Stimulated activated naive CD4-positive, alpha-beta T cell (primary cell): Measurements from ENCODE around the gene DAO.
"Not testable (repeated sequence)": the region's sequence is repeated elsewhere in the genome, so short reads cannot be mapped to it uniquely, and the experiment has no call there.

ENCODE experiments used
- DNase-seq, 6 experiments: peaks; one replicate each; lab custom pipeline; 2025; lab: John Stamatoyannopoulos, UW

DAO gene

DNA sequence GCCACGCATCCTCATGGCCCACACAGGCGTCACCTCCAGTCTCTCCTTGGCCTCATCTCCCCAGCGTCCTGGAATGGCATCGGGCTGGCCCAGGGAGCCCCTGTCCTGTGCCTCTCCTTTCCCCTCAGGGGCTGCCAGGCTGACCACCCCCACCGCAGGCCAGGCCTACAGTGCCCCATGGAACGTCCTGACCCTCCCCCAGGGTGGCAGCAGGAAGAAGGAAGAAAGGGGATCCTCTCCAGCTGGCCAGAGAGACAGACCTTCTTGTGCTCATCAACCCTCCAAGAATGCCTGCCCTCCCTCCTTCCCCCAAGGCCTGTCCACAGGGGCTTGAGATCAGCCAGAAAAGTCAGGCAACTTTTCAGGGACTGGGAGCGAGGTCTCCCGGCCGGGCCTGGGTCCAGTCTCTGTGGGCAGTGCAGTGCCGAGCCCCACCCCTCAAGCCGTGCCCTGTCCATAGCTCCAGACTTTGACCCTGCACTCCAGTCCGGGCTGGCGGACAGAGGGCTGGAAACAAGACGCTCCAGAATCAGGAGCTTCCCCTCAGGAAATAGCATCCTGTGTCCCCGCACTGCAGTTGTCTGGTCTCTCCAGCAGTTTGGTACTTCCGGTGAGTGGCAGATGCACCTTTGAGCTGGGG lies at the start of gene DAO:
DAO (plus strand) TSS at position 478 of the 640 bp plus-strand sequence. CDS start 4,915 bp downstream, outside the sequence.
- no peak for DNase-seq

DNA sequence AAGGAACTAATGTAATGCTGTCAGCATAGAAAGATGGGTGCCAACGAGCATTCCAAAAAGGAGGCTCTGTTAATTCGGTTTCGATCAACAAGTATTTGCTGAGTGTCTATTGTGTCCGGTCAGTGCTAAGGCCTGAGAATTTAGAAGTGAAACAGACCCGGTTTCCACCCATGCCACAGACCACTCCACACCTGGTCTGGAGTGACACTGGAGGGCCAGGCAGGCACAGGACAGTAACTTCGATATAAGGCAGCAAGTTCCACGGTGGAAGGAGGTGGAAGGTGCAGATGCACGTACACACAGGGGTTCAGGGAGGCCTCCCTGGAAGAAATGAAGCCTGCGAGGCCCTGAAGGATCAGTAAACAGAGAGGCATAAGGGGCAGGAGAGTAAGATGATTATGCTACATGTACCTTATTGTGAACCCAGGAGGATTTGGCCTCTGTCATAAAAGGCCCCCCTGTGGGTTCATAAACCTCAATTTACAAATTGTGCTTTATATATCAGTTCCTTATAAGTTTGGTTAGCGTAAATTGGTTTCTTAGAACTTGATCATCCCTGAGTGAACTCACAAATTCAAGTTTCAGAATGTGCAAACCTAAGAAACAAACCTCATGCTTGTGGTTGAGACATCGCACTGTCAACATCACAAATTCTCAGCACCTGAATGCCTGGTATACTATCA lies 48.4 kb upstream of the DAO start:
- DNase-seq = no peak

DNA sequence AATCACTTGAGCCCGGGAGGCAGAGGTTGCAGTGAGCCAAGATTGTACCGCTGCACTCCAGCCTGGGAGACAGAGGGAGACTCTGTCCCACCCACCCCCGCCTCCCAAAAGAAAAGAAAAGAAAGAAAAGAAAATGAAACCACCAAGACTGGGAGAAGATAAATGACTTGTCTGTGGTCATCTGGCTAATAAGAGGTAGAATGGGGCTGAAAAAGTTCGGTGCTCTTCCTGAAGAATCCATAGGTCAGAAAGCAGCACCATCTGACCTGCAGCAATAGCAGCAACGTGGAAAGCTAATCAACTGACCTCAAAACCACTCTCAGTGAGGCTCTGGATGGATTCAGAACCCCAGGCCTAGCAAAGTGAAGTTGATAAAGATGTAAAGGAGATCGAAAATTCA lies 47.7 kb upstream of the DAO start:
- no peak for DNase-seq

DNA sequence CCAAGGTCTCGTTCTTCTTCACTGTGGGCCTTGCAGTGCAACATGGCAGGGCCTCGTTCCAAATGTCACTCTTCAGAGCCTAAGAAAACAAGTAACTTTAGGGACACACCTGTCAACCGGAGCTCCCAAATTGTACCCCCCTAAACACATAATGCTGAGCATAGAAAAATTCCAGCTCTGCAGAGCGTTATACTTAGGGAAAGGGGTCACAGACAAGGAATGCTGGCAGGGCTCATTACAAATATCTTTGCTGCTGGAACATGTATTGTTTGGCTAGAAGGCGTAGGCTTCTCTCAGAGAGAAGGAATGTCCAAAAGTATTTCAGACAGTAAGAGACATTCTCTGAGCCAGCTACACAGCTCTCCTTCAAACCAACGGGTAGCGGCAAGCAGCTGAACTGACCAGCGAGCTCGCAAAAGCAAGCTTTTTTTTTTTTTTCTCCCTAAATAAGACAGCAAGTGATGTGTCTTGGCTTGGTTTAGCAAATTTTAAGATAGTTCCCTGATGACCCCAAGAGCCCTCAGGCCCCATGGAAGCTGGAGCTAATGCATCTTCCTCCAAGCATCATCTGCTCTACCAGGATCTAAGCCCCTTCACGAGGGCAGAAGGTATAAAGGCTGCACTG lies 47.0 kb upstream of the DAO start:
- DNase-seq = no peak

DNA sequence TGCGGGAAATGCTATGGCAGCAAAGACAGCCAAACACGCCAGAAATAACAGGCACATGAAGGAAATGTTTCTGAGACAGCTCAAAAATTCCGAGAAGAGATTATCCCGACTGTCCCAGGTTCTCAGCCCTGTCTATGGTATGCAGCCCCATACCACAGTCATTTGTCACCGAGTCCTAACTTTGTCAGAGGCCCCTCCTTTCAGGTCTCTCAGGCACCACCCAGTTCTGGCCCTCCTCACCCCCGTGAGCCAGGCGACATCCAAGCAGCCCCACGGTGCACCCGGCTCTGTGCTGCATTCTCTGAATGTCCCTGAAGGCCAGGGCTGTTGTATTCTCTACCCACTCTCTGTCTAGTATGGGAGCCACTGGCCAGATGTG lies 46.5 kb upstream of the DAO start:
- no peak for DNase-seq

DNA sequence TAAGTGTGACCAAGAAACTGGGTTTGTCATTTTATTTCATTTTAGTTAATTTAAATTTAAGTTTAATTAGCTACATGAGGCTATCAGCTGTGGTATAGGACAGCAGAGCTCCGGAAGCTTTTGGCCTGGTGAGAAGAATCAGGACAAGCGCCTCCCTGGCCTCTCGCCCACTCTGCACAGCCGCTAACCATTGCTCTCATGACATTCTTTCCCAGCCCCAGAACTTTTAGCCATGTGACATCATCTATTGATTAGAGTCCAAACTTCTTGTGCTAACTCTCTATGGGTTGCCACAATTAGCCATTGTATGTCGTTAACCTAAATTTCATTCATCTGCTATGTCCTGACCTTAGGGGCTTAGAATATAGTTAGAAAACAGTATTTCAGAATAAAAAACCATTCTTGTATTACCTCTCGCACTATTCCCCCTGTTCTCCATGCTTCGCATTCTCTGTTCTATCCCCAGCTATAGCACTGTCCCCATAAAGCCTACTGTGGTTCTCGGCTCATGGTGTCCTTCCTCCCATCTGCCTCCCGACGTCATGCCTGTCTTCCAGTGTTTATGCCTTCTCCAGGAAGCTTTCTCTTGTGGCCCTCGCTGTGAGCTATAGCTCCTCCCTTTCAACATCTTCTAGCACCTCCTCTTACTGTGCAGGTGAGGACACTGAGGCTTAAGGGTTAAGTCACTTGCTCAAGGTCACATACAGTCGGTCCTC lies 46.0 kb upstream of the DAO start:
- DNase-seq = no peak

DNA sequence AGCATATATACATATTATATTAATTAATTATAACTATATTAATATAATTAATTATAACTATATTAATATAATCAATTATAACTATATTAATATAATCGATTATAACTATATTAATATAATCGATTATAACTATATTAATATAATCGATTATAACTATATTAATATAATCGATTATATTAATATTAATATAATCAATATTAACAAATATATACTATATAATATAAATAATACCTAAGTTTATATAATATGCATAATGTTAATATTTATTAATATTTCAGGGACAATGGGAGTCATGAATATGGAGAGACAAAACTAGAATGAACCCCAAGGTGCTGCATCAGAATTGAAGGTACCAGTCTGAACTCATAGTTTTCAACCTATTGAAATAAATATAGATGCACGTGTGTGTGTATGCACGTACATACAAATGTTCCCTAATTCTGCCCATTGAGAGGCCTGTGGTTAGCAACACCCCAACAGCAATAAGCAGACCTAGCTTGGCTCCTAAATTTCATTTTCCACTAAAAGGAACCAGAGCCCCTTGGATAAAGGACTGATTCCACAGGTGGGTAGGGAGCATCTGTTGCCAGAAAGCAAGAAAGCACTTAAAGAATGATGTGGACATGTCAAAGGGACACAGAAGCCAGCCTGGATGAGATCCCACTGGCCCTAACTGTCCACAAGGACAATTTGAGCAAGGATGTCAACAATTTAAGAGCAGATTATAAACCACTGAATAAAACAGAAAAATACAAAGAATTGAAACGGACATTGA lies 43.8 kb upstream of the DAO start:
- DNase-seq = no peak

DNA sequence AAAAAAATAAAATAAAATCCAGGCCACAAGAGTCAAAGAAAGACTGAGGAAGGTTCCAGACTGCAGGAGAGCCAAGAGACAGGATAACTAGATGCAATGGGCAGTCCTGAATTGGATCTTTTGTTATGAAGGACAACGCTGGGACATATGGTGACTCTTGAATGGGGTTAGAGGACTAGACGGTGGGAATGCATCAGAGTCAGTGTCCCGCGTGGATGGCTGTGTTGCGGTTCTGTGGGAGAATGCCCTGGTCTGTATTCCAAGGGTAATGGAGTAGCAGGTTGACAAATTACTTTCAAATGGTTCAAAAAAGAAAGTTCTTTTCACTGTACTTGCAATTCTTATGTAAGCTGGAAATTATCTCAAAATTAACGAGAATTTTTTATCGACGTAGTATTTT lies 42.7 kb upstream of the DAO start:
- DNase-seq = no peak

DNA sequence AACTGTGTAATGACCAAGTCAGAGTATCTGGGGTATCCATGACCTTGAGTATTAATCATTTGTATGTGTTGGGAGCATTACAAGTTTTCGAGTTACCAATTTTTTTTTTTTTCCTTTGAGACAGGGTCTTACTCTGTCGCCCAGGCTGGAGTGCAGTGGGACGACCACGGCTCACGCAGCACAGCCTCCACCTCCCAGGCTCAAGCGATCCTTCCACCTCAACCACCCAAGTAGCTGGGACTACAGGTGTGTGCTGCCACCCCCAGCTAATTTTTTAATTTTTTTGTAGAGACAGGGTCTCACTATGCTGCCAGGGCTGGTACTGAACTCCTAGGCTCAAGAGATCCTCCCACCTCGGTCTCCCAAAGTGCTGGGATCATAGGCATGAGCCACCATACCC lies 42.2 kb upstream of the DAO start:
- no peak for DNase-seq

DNA sequence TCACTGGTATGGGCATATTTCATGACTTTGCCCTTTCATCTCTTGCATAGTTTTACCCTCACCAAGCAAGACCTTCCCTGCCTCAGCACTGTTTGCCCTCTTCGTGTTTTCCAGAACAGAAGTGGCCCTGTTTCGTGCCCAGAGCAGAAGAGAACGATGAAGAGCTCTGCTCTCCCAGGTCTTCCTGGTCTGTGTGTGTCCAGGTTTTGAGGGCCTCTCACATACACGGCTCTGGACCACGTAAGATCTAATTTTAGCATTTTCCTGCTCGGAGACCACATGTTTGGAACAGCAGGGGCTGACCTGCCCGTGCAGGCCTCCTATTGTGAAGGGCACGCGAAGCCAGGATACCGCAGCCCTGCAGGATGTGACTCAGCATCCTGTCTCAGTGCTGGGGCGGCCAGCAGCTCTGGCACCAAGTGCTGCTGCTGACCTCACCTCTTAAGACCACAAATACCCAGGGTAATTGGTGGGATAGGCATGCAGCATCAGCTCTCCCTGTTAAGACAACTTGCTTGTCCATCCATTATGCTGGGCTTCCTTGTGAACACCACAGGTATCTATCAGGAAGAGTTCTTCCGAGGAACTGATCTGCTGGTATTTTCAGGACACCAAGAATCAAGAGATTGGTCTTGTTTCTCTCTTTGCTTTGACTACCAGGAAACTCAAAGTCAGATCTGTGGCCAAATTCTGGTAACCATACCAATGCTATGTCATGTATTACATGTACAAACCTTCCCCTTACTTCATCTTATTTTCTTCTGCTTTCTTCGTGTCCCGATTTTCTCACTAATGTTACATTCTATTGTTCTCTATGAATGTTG lies 41.5 kb upstream of the DAO start:
- DNase-seq = no peak

DNA sequence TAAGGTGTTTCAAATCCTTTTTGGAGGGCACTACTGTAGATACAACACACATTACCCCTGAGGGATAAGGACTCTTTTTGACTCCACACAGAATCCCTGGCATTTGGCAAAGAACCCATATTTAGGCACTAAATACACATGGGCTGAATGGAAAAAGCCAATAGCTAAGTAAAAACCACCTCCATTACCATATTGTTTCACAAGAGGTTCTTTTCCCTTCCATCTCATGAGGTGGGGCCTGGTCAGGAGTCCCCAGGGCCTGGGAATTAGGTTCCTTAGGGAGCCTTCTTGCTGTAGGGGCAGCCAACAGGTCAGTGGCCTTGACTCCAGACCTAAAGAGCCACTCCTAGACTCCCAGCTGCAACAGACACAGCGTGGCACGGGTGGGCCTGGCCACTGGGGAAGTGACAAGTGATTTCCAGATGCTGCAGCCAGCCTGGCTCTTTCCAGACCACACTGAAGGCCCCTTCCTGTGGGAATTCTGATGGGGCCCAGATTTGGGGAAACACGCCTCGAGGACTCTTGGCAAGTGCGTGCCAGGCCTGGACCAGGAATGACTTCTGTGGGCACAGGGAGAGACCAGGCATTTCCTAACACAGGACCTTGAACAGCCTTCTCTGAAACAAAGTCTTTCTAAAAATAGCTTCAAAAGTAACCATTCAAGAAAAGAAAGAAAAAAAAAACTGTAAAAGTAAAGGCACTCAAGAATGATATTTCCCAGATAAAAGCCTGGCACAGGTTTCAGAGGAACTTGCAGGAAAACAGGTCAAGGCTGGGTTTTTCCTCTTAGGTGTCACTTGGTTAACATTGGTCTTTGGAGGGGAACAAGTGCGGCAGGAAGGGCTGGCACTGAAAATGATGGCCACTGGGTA lies 40.6 kb upstream of the DAO start:
- DNase-seq = no peak

DNA sequence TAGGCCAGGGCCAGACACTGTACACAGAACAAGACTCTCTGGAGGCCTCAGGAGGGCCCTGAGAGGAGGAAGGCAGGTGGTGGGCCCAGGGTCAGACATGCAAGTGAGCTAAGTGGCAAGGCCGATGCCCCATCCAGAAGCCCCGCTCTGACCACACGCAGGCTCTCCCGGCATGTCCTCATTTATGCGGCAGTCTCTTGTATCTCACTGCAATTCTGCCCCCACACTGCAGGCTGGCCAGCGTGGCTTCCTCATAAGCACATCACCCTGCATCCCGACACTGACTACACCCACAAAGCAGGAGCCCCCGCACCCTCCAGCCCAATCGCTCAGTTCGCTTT lies 40.0 kb upstream of the DAO start:
- no peak for DNase-seq

DNA sequence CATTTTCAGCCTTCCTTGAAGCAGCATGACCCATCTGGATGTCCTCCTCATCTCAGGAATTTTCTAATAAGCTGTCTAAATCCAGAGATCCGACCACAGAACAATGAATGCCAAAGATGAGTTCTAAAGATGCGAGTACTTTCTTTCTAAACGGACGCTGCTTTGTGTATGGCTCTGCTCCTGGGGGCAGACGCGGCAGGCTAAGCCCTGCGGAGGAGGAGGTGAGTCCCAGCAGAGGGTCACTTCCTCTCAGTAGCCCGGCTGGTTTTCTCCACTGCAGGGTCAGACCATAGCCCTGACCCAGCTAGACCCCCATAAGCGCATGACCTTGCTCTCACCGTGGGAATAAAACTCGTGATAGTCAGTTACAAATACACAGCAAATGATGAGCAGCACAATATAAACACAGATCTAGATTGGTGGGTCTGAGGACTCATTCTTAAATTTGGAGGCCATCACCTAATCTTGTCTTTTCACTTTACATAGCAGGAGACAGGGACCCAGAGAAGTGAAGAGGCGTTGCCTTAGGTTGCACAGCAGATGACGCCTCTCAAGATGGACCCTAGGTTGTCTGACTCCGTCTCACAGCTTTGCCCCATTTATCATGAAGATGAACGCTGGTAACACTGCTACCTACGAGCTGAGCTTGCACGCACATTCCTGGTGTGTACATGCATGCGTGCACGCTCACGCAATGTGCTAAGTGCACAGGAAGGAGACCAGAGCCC lies 39.1 kb upstream of the DAO start:
- DNase-seq = no peak

DNA sequence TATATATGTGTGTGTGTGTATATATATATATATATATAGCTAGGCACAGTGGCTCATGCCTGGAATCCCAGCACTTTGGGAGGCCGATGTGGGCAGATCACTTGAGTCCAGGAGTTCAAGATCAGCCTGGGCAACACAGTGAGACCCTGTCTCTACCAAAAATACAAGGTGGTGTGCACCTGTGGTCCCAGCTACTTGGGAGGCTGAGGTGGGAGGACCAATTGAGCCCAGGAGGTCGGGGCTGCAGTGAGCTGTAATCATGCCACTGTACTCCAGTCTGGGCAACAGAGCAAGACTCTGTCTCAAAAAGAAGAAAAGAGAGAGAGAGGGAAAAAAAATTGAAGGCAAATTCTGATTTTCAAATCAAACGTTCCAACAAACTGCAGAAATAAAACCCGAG lies 38.1 kb upstream of the DAO start:
- DNase-seq = not testable (repeated sequence)

DNA sequence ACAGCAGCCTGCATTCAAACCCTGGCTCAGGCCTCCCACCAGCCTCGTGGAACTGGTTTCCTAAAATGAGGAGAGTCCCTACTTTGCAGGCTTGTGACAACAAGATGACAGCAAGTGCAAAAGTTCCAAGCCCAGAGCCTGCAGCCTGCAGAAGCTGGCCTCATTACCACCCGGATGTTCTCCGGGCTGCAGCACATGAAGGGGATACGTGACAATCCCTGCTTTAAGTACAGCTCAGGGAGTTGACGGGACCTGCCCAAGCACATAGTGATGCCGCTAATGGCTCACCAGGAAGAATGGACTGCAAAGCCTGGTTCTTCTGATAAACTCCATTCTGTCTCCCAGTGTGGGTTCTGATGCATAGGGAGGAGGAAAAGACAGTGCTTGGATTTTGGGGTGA lies 37.5 kb upstream of the DAO start:
- DNase-seq = no peak

DNA sequence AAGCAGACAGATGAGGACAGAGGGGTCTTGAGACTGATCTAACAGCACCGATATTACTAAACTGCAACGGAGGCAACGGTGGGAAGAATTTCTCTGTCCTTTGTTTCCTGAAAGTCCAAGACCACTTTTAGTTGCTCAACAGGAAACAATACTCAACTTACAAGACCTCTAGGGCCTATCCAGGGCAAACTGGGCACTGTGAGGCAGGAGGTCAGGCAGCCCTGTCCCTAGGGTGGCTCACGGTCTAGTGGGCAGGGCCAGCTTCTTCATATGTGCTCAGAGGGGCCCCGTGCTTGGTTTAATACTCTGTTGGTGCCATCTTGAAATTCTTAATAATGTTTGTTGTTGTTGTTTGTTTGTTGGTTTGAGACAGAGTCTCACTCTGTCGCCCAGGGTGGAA lies 36.7 kb upstream of the DAO start:
- no peak for DNase-seq

DNA sequence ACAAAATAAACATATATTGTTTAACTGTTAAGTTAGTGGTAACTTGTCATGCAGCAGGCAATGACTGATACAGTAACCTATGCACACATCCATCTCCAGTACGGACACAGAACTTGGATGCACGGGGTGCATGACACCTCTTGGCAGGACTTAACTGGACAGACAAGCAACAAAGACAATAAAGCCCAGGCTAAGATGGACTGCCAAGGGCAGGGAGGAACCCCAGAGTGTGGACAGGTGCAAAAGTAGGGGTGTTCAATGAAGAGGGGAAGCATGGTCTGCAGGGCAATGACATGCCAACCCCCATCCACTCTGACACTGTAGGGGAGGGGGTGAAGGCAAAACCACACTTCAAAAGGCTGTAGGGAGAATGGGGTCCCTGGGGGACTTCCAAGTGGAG lies 34.2 kb upstream of the DAO start:
- no peak for DNase-seq

DNA sequence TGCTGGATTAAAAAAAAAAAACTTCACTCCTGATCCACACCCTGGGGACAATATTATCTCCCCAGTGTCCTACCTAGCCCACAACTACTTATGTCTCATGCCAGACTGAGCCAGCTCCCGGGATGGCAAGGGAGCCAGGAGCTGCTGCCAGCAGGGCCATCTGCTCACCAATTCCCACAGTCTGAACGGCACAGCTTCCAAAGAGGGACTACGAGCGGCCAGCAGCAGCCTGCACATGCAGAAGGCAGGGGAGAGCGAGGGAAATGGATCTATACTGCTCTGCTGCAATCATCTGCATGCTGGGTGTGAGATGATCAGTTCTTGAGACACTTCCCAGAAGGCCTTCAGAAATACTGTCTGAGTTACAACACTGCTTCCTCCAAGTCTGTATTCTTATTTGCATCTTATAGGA lies 33.6 kb upstream of the DAO start:
- no peak for DNase-seq

DNA sequence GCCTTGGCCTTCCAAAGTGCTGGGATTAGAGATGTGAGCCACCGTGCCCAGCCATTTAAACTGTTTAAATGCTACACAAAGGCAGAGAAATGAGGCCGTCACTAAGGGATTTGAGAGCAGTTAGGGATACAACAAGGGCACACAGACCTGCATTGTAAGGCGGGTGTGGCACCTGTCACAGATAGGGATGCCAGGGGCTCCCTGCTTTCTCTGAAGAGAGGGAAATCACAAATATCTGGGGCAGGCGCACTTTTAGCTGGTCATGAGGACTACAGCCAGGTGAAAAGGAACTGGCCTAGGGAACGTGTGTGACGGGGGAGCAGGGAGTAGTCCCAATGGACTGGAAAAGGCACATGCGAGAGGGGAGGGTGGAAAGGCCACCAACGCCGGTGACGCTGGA lies 32.2 kb upstream of the DAO start:
- no peak for DNase-seq

DNA sequence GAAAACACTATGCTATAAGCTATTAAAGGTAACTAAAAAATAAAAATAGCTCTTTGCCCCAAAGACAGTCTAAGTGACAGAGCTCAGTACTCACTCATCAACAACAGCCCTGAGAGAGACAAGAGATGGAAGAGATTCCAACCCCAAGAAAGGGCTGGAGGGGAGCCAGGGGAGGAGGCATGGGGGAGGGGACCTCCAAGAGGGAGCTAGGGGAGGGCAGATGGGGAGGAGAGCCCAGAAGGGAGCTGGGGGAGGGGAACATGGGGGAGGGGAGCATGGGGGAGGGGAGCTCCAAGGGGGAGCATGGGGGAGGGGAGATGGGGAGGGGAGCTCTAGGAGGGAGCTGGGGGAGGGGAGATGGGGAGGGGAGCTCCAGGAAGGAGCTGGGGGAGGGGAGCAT lies 30.2 kb upstream of the DAO start:
- no peak for DNase-seq
